ENCODE measurements around the gene PTX4. TPM values are rescaled to one million over a fixed set of nuclear protein-coding genes. Genes with fewer than 3 reads are reported as not detected.

PTX4 gene
- total RNA-seq = not detected in 2 replicates

DNA sequence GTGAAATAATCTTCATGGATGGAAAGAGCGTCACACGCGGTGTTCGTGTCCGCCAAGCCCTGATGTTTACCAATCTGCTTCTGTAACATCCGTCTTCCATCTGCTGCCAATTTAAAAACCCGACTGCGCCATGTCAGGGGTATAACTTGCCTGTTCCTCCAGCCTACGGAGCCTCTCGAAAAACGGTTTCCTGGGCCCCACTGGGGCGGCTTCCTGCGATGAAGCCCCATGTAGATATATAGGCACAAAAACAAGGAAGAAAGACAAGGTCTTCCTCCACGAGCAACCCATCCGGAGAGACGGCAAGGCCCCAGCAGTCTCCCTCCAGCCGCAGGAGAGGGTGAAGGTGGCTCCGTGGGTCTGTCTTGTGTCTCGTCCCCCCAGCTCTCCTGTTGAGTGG is at the start of gene PTX4:
Gene PTX4, minus strand, starts transcription at position 326 of the 400 bp plus-strand sequence. Its CDS starts 35 bp downstream, at position 291.
- intact Hi-C loops (cut with micrococcal nuclease) = no loop called here
- Mint-ChIP-seq H3K4me1 (peaks cover 12% of the 10 kb centered on the region), H3K36me3 (ENCODE audit: low read depth) (peaks cover 2% of the 10 kb centered on the region), H3K27ac (no peak within 1 kb of the TSS), H3K4me3 (no peak within 1 kb of the TSS), H3K9me3 (no peaks in the 10 kb centered on the region), H3K27me3 (no peaks in the 10 kb centered on the region)
- TF ChIP-seq, protein P1, sequence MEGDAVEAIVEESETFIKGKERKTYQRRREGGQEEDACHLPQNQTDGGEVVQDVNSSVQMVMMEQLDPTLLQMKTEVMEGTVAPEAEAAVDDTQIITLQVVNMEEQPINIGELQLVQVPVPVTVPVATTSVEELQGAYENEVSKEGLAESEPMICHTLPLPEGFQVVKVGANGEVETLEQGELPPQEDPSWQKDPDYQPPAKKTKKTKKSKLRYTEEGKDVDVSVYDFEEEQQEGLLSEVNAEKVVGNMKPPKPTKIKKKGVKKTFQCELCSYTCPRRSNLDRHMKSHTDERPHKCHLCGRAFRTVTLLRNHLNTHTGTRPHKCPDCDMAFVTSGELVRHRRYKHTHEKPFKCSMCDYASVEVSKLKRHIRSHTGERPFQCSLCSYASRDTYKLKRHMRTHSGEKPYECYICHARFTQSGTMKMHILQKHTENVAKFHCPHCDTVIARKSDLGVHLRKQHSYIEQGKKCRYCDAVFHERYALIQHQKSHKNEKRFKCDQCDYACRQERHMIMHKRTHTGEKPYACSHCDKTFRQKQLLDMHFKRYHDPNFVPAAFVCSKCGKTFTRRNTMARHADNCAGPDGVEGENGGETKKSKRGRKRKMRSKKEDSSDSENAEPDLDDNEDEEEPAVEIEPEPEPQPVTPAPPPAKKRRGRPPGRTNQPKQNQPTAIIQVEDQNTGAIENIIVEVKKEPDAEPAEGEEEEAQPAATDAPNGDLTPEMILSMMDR (IDR thresholded peaks at IDR 0.05) = no peak
- CTCF ChIA-PET = no interaction called here
- no peak for DNase-seq
- ATAC-seq (ENCODE audit: low read depth) = no peak
- POLR2A ChIA-PET = interaction anchor here (0.7 kb wide), 1 partner anchor 12 kb away, joined by 8 read pairs; no protein-coding TSS in a partner anchor

GRCh38 chr16:1537763-1538289 is 49.1 kb upstream of the PTX4 start:
- Mint-ChIP-seq H3K36me3 (ENCODE audit: low read depth) (no peaks in the 10 kb centered on the region), H3K4me3 (no peak overlapping the region), H3K9me3 (no peaks in the 10 kb centered on the region), H3K4me1 (peaks cover 19% of the 10 kb centered on the region), H3K27ac (no peak overlapping the region), H3K27me3 (no peaks in the 10 kb centered on the region)
- TF ChIP-seq, protein P1 (IDR thresholded peaks at IDR 0.05) = no peak
- intact Hi-C loops (cut with micrococcal nuclease) = loop anchor here (1.0 to 2.0 kb wide), 2 partner anchors 109 to 175 kb away; no protein-coding TSS in a partner anchor
- ATAC-seq (ENCODE audit: low read depth) = no peak
- DNase-seq = no peak
- ChIA-PET CTCF (interaction anchor here (0.9 to 2.1 kb wide), 4 partner anchors 108 to 174 kb away, joined by 3 to 14 read pairs (median 5); no protein-coding TSS in a partner anchor), POLR2A (interaction anchor here (0.6 to 1.9 kb wide), 3 partner anchors 117 to 193 kb away, joined by 3 to 7 read pairs (median 5); partner anchors contain the start of gene UQCC4)

GRCh38 chr16:1537138-1537577 is 48.4 kb upstream of the PTX4 start:
- H3K4me1 Mint-ChIP-seq = peaks cover 18% of the 10 kb centered on the region
- ATAC-seq (ENCODE audit: low read depth) = no peak
- ChIA-PET POLR2A (interaction anchor here (0.6 kb wide), 1 partner anchor 193 kb away, joined by 3 read pairs; no protein-coding TSS in a partner anchor), CTCF (interaction anchor here (1.0 to 2.1 kb wide), 2 partner anchors 108 to 174 kb away, joined by 3 to 7 read pairs; no protein-coding TSS in a partner anchor)
- H3K9me3 Mint-ChIP-seq = no peaks in the 10 kb centered on the region
- no peaks in the 10 kb centered on the region for H3K27me3 Mint-ChIP-seq
- DNase-seq = no peak
- H3K4me3 Mint-ChIP-seq = no peak overlapping the region
- intact Hi-C loops (cut with micrococcal nuclease) = no loop called here
- TF ChIP-seq, protein P1 (IDR thresholded peaks at IDR 0.05) = no peak
- H3K27ac Mint-ChIP-seq = no peak overlapping the region
- H3K36me3 Mint-ChIP-seq (ENCODE audit: low read depth) = no peaks in the 10 kb centered on the region

DNA sequence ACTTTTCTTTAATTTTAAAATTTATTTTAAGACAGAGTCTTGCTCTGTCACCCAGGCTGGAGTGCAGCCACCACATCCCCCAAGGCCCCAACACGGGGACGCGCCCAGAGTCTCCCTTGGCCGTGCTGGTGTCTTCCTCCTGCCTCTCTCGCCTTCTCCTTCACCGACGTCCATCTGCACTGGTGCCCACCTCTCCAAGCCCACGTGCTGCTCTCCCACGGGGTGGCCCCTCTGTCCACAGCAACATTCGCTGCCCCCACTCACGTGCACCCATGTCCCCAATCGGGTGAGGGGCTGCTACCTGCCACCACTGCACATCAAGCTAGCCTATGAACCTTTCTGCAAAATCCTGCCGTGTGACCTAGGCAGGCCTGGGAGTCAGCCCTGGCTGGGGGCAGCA is 47.9 kb upstream of the PTX4 start:
- ATAC-seq (ENCODE audit: low read depth) (no peak), DNase-seq (no peak)
- intact Hi-C loops (cut with micrococcal nuclease) = no loop called here
- Mint-ChIP-seq H3K4me1 (peaks cover 18% of the 10 kb centered on the region), H3K4me3 (no peak overlapping the region), H3K36me3 (ENCODE audit: low read depth) (no peaks in the 10 kb centered on the region), H3K9me3 (no peaks in the 10 kb centered on the region), H3K27me3 (no peaks in the 10 kb centered on the region), H3K27ac (no peak overlapping the region)
- ChIA-PET POLR2A (no interaction called here), CTCF (interaction anchor here (1.0 kb wide), 1 partner anchor 173 kb away, joined by 3 read pairs; no protein-coding TSS in a partner anchor)
- TF ChIP-seq, protein P1 (IDR thresholded peaks at IDR 0.05) = no peak

DNA sequence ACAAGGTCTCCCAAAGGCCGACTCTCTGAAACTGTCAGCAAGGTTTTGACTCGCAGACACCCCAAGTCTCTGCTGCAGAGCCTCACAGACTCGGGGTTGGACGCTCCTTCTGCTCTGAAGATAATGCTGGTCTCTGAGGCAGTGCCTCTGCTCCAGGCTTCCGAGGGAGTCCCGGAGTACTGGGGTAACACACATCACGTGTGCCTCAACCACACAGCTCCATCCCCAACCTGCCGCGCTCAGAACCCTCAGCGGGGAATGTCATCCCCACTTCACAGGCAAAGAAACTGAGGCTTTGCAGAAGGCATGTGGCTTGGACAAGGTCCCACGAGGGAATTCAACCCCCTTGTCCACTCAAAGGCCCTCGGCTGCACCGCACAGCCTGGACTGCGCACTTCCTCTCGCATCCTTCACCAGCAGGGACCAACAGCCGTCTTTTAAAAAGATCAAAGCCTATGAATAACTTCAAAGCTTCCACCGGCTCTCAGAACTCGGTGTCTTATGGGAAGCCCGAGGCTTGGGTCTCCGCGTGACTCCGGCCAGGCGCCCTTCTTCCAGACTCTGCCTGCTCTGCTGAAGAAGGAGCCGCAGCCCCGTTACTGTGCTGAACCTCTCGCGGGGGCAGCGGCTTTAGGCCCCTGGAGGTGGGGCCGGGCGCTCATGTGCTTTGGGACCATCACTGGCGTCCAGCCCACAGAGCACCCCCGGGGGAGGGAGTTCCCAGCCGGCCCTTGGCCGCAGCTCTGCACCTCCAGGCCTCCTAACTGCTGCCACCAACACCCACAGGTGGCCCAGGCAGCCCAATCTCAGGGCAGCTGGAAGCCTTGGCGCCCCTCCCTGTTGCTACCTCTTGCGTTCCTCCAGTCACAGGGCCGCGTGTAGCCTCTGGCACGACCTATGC is 46.9 kb upstream of the PTX4 start:
- peaks cover 18% of the 10 kb centered on the region for H3K4me1 Mint-ChIP-seq
- POLR2A ChIA-PET = interaction anchor here (0.7 kb wide), 1 partner anchor 59 kb away, joined by 3 read pairs; no protein-coding TSS in a partner anchor
- TF ChIP-seq, protein P1 (IDR thresholded peaks at IDR 0.05) = no peak
- no peak overlapping the region for H3K4me3 Mint-ChIP-seq
- ATAC-seq (ENCODE audit: low read depth) = no peak
- intact Hi-C loops (cut with micrococcal nuclease) = no loop called here
- no peaks in the 10 kb centered on the region for H3K9me3 Mint-ChIP-seq
- no peaks in the 10 kb centered on the region for H3K27me3 Mint-ChIP-seq
- CTCF ChIA-PET = no interaction called here
- H3K27ac Mint-ChIP-seq = no peak overlapping the region
- no peaks in the 10 kb centered on the region for H3K36me3 Mint-ChIP-seq (ENCODE audit: low read depth)
- DNase-seq = no peak

All from activated B cell treated with CpG ODN at 0.5 μM for 24 hours (primary cell).